Stomach (tissue), 4 donors: ENCODE results near the gene PET100.

ENCODE experiments used
- EP300 ChIP-seq: sonication (generic); formaldehyde crosslinking; IDR thresholded peaks from one replicate; pipeline ENCODE4 v1.6.1; 2017; ENCODE audit warnings: antibody characterized with exemption
- POLR2A ChIP-seq, 4 donors: fragments of 450-650 bp; IDR thresholded peaks; one replicate each; pipeline ENCODE4 v1.6.1; 2016; ENCODE audit warnings: antibody characterized with exemption in 4 of 4, control low read depth in 2 of 4, mild to moderate bottlenecking in 1 of 4, moderate library complexity in 1 of 4
- TF ChIP-seq, protein P1 (sequence below), 7 experiments: fragments of 450-650 bp in 4 of 7; fragments of 200-600 bp in 3 of 7; sonication (generic) in 3 of 7; IDR thresholded peaks; one replicate each; pipeline ENCODE4 v1.5.1; 2016 to 2019; ENCODE audit warnings: antibody characterized with exemption in 7 of 7, control low read depth in 2 of 7, mild to moderate bottlenecking in 1 of 7

- TF ChIP-seq, protein P1, sequence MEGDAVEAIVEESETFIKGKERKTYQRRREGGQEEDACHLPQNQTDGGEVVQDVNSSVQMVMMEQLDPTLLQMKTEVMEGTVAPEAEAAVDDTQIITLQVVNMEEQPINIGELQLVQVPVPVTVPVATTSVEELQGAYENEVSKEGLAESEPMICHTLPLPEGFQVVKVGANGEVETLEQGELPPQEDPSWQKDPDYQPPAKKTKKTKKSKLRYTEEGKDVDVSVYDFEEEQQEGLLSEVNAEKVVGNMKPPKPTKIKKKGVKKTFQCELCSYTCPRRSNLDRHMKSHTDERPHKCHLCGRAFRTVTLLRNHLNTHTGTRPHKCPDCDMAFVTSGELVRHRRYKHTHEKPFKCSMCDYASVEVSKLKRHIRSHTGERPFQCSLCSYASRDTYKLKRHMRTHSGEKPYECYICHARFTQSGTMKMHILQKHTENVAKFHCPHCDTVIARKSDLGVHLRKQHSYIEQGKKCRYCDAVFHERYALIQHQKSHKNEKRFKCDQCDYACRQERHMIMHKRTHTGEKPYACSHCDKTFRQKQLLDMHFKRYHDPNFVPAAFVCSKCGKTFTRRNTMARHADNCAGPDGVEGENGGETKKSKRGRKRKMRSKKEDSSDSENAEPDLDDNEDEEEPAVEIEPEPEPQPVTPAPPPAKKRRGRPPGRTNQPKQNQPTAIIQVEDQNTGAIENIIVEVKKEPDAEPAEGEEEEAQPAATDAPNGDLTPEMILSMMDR (IDR thresholded peaks at IDR 0.05), result no peak
- TF ChIP-seq EP300 (no peak), POLR2A (IDR thresholded peaks at IDR 0.05) (no peak)
Observed at GRCh38 chr19:7645163-7645562, 15.6 kb downstream of the PET100 start.
